GM15510 (cell line): ENCODE data around the gene FUBP1.

Experiments used
- POLR2A ChIP-seq: IDR thresholded peaks from 3 replicates; pipeline ENCODE4 v1.6.1; 2011; ENCODE audit warnings: borderline replicate concordance; ENCODE audit not compliant: insufficient read length; ENCODE audit errors: extremely low read depth

The FUBP1 gene

DNA sequence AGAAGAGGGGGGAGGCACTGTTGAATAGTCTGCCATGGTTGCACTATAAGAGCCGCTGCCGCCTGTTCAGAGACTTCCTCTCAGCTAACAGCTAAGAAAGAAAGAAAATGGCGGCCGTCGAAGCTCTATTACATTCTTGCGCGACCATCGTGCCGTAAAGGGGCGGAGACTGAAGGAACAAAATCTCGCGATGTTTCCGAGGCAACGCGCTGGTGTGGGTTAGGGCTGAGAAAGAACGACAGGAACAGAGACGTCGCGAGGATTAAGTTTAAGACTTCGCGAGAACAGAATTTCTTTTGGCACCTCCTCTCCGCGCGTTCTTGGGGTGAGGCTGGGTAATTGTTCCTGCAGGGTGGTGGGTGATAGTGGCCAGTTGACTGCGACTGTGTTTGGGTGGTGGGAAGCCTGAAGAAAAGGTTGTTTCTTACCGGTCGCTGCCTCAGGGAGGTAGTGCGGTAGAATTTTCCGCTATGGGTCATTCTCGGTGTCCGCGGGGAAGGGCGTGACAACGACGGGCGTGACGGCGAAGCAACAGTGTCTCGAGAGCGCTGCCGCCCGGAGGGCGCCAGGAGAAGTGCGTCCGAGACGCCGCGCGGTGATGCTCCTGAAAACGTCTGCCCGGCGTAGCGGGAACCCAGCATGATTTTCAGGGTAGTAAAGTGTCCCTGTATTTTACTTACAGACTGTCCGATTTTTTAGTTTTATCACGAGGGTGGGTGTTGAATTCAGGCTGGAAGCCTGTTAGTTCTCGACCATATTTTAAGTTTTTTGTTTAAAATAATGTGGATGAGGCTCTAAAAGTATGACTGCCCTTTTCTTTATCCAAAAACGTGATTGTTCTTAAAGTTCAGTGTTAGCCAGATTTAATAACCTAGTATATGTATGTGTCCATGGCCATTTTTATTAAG is at the start of gene FUBP1:
Gene FUBP1 (minus strand): TSS at position 104 of the 908 bp plus-strand sequence. CDS start 68 bp downstream, at position 36.
- TF ChIP-seq POLR2A, result peak; percentile 89

DNA sequence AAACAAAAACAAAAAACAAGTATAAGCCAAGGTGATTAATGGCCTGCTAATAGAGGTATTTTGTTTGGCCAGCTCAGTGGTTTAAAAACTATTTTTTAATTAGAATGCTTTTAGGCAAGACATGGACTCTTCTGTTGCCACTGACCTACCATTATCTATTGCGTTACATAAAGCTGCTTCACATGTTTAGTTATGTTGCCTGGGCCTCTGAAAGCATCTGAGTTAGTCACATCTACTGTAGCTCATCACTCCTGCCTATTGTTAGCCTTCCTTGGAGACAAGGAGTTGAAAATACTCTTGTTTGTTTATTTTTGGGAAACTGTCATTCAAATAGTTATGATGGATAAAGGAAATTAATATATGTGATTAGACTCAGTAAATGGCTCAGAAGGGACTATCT is 40.2 kb upstream of the FUBP1 start:
- TF ChIP-seq POLR2A, result no peak

- TF ChIP-seq POLR2A, result no peak
These were observed 36.3 kb upstream of the FUBP1 start for GRCh38 chr1:78015148-78015547.

DNA sequence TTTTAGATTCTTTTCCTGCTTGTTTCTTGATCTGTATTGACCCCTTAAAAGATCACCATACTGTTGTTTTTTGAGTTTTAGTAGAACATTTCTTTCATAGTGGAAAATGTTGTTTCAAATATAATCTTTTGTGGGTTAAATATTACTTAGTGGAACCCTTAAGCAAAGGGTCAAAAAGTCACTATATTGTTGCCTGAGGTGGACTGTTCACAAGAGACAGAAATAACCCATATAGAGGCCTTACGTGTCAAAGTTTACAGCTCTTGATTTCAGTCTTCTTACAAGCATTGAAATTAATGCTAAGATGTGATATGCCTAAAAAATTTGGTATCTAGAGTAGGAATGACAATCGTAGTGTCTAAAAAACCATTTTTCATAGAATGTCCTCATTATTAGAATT is 32.2 kb upstream of the FUBP1 start:
- TF ChIP-seq POLR2A, result no peak

GRCh38 chr1:78009836-78010235 is 31.0 kb upstream of the FUBP1 start:
- TF ChIP-seq POLR2A, result no peak

- no peak for TF ChIP-seq POLR2A
These were observed 30.4 kb upstream of the FUBP1 start for GRCh38 chr1:78009276-78009675.

DNA sequence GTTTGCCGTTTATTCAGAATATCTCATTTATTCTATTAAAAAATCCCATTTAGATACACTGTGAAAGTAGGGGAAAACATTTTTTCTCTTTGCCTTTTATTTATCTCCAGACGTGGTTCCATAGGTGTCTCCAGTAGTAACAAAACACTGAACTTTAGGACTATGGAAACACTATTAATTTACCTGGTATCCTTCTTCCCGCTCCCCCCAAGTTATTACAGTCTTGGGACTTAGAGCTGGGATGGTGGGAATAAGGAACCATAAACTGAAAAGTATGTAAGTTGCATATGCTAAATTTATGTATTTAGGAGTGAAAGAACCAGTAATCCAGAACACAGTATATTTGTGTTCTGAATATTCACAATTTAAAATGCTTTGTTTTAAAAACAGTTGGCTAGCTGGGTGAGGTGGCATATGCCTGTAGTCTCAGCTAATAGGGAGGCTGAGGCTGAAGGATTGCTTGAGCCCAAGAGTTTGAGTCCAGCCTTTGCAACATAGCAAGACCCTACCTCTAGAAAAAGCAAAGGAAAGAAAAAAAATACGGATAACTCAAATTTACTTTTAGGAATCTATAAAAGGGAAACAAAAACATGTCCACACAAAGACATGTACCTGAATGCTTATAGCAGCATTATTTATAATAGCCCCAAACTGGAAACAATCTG is 28.9 kb upstream of the FUBP1 start:
- TF ChIP-seq POLR2A, result no peak

- TF ChIP-seq POLR2A, result no peak
These were observed 27.6 kb upstream of the FUBP1 start for GRCh38 chr1:78006521-78006920.

DNA sequence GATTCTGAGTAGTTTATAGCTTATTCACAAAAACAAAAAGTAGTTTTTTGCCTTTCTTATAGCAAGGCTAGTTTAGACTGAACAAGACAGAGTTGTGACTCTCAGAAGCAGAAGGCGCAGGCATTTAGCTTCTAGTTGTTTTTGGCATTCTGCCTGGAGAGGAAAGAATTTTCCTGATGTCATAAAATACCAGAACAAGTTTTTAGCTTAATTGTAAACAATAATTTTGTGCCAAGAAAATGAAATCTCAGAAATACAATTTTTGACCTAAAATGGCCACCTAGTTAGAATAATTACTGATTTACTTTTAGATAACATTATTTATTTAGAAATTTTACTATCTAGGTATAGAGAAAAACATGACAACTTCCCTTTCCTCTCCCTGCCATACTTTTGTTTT is 26.9 kb upstream of the FUBP1 start:
- no peak for TF ChIP-seq POLR2A

- TF ChIP-seq POLR2A, result no peak
These were observed 26.5 kb upstream of the FUBP1 start for GRCh38 chr1:78005448-78005722.

DNA sequence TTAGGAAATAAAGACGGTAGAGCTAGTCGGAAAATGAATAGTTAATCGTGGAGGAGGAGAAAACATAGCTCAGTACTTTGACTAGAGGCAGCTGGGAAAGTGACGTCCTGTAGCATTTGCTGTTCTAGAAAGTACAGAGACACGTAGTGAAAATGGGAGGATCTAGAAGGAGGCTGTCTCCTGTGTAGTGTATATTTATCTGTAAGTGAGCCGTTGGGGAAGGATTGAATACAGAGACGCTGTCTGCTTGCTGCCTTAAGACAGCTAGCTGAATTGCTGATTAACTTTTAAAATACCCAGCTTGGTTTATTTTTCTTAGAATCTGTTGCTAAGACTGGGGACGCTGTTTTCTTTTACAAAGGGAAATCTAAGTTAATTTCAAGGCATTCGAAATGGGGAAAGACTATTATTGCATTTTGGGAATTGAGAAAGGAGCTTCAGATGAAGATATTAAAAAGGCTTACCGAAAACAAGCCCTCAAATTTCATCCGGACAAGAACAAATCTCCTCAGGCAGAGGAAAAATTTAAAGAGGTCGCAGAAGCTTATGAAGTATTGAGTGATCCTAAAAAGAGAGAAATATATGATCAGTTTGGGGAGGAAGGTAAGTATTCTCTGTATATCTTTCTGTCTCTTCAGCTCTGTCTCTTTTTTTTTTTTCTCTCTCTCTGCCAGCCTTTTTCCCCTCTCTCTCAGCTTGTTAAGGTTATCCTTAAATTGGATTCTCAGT is 26.0 kb upstream of the FUBP1 start, which contains the start of gene DNAJB4:
Gene DNAJB4 (plus strand): TSS at position 221 of the 729 bp plus-strand sequence. CDS start 172 bp downstream, at position 393.
- TF ChIP-seq POLR2A, result no peak

DNA sequence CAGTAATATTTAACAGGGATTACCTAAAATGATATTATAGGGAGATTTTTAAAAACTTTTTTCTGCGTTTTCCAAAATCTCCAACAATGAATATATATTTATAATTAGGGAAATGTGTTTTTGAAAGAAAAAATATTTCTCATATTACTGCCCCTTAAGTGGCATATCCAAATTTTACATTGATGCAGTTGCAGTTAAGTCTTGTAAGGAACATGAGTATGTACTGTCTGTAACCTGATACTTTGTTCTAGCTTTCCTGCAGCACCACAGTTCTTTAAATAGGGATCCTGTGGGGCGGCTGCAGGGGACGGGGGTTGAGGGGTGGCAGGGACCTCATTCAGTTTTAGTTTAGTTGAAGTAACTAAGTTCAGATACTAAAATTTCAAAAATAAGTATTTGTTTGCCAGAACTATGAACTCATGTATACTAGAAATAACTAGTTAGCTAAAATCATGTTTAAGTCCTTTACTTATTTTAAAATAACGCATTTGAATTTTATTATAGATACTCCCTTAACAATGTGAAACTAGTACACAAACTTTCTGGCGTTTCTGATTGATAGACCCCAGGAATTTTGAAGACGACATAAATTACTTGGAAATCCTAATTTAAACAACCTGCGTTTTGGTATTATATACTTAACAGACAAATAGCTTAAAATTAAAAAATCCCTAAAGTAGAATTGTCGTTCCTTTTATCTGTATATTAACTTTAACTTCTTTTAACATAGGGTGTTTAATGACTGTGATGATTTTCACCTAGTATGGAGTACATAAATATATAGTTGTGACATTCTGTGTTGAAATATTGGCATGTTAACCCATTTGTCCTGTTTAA is 25.2 kb upstream of the FUBP1 start:
- peak; percentile 88 for TF ChIP-seq POLR2A

DNA sequence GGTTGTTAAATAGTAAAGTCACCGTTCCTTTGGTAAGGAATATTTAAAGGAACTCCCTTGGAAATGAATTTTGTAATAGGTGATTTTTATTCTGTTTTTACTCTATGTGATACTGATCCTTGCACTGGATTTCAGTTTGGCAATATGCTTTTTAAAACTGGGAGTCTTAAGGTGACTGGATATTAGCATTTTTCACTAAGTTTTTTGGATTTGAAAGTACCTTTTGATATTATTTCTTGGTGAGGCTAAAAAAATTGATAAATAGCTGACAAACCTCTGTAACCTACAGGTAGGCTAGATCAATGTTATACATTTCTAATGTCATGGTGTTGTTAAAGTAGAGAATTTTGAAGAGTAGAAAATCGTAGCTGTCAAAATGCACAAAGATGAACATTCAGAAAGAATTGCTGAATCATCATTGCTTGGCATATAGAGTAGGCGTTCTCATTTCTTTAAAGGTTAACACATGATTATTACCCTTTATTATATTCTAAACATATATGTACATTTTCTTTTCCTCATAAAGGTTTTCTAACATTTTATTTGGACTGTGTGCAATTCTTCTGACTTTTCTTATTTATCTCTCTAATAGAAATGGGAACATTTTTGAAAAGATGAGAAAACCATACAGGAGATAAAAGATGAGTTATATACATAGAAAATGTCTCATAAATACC is 24.3 kb upstream of the FUBP1 start:
- no peak for TF ChIP-seq POLR2A

GRCh38 chr1:77996734-77997133 is 17.9 kb upstream of the FUBP1 start:
- TF ChIP-seq POLR2A, result no peak
